HG02973 (cell line): ENCODE results near the gene PLBD1.

Experiments
- ATAC-seq: cut with Tn5 transposase; IDR thresholded peaks from one replicate; pipeline ENCODE4 v1.9.1; 2021; ENCODE audit warnings: moderate library complexity; ENCODE audit not compliant: unreplicated experiment

Gene PLBD1

GRCh38 chr12:14514154-14514842 lies 53.4 kb downstream of the PLBD1 start:
- no peak for ATAC-seq

- ATAC-seq: no peak
Observed at GRCh38 chr12:14510574-14510973, 57.1 kb downstream of the PLBD1 start.

DNA sequence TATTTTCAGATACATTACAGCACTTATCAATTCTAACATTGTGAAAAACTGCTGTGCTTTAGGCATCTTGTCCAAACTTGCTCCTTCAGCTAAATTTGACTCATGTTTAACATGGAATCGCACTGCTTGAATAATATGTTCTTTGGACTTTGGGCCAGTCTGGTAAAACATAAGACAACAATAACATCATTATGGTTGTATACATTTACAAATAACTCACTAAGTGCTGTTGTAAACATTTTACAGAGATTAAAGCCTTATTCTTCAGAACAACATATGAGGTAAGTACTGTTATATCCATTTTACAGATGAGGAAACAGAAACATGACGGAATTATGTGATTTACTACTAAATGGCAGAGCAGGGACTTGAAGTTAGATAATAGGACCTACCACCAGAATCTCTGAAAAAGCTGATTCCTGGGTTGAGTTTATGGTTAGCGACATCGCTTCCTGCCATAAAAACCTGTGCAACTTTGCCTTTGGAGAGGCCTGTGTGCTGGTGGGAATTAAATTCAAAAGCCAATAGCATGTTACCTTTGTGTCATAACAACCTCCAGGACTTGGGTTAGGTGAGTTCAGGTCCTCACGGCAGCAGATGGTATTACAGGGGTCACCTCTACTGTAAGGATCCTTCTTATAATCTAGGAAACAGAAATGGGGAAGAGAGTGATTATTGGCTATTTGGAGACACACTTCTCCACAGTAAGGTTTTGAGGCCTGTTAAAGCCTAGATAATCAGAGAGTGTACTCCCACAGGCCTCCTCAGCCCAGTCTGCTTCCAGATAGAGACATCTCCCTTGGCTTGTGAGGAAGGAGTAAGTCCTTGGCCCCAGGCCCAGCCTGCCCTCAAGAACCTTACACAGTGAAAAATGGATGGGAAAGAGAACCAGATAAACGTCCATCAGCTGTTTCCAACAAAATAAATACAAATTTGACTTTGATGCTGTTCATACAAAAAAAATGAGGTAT lies 61.8 kb downstream of the PLBD1 start:
- no peak for ATAC-seq

DNA sequence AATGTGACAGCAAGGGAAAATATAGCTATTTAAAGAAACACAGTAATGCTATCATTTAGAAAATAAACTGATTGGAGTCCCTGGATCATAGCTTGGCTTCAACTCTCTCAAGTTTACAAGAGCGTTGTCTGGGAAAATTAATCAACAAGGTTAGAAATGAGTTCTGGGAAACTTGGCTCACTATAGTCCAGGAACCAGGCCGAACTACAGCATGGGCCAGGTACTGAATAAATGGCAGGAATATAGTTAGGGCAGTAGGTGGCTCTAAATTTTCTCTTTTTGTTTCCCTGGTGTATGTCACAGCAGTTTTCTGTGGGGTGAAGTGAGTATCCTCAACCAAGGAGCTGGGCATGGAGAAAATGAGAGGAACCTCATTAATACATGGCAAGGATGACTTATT lies 72.4 kb downstream of the PLBD1 start:
- no peak for ATAC-seq

GRCh38 chr12:14482886-14483285 lies 84.8 kb downstream of the PLBD1 start:
- no peak for ATAC-seq

GRCh38 chr12:14482361-14482760 lies 85.3 kb downstream of the PLBD1 start:
- no peak for ATAC-seq

GRCh38 chr12:14481201-14481600 lies 86.5 kb downstream of the PLBD1 start:
- no peak for ATAC-seq

DNA sequence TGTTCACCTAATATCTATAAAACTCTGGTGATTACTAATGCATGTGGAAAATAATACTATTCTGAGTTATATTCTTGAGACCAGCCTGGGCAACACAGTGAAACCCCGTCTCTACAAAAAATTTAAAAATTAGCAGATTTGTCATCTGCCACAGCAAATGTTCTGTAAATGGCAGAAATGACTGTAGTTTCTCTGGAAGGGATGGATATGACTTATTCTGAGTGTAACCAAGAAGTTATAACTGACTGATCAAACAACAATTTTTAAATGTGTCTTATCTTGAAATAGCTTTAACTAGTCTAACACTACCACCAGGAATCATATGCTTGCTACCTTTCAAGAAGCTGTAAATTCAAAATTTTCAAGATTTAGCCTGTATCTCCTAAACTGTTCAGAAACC lies 88.7 kb downstream of the PLBD1 start:
- ATAC-seq: no peak

DNA sequence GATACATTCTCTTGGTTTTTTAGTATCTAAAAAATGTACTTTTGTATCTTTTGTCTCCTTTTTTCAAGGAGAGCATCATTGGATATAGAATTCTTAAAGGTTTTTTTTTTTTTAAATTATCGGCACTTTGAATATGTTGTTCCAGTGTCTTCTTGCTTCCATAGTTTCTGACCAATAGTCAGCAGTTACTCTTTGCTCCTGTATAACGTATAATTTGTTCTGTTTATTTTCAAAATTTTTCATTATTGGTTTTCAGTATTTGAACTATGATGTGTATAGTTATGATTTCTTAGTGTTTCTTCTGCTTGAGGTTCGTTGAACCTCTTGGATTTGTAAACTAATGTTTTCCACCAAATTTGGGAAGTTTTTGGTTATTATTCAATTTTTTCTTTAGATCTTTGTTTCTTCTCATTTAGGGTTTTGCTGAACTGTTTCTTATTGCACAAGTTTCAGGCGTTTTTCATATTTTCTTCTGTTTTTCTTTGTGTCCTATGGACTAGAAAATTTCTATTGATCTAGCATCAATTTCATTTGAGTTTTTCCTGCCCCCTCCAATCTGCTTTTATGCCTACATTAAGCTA lies 93.9 kb downstream of the PLBD1 start:
- no peak for ATAC-seq

DNA sequence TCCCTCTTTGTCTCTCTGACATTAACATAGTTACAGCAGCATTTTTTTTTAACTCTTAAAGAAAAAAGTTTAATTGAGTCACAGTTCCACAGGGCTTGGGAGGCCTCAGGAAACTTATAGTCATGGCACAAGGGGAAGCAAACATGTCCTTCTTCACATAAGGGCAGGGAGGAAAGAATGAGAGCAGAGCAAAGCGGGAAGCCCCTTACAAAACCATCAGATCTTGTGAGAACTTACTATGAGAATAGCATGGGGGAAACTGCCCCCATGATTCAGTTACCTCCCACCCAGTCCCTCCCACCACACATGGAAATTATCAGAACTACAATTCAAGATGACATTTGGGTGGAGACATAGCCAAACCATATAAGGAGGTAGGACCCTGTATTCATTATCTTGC lies 96.2 kb downstream of the PLBD1 start:
- no peak for ATAC-seq

GRCh38 chr12:14460212-14460841 lies 107.4 kb downstream of the PLBD1 start:
- no peak for ATAC-seq

DNA sequence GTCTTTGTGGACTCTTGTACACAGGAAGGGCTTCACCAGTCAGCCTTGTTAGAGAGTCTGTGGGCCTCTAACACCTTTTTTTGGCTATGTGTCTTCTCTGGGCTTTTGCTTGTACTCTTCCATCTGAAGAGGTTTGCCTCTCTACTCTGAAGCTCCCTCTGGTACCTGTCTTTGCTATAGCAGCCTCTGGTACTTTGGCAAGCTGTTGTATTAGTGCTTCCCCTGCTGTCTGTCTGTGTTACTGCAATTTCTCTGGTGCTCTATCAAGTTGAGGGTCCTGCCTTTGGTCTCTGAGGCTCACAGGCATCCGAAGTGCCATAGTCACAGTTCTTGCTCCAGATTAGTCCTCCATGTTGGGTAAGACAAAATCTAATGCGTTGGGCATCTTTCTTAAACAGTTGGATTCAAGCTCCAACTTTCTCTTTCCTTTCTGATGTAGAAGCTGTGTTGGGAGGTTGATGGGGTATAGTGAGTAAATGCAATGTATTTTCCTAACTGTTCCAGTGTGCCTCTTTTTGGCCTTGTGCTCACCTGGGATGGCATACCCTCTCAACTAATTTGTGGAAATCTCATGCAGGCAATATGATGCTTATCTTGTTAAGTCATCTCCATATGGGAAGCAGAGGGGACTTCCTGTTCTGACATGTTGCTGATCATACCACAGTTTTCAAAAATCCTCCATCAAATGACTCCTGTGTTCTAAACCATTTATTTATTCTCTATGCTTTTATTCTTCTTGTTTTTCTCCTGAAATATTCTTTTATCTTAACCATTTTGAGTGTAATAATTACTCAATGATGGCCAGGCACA lies 113.4 kb downstream of the PLBD1 start:
- no peak for ATAC-seq
